GM12865 (cell line): ENCODE data around the gene GPD1L.
"Not testable (repeated sequence)": the region's sequence is repeated elsewhere in the genome, so short reads cannot be mapped to it uniquely, and the experiment has no call there.

Source experiments
- DNase-seq: peaks from one replicate; pipeline ENCODE4 v3.0.0; 2010; ENCODE audit warnings: low read depth
- H3K4me3 ChIP-seq: 2 replicates; pipeline ENCODE4 v1.5.1; 2011; ENCODE audit warnings: mild to moderate bottlenecking, low read depth, low read length, control low read depth
- TF ChIP-seq, protein P1 (sequence below): IDR thresholded peaks from 2 replicates; pipeline ENCODE4 v1.5.1; 2011; ENCODE audit warnings: low read length, control low read depth, low read depth, inconsistent platforms; ENCODE audit not compliant: insufficient read depth; ENCODE audit errors: missing control alignments

GPD1L gene

DNA sequence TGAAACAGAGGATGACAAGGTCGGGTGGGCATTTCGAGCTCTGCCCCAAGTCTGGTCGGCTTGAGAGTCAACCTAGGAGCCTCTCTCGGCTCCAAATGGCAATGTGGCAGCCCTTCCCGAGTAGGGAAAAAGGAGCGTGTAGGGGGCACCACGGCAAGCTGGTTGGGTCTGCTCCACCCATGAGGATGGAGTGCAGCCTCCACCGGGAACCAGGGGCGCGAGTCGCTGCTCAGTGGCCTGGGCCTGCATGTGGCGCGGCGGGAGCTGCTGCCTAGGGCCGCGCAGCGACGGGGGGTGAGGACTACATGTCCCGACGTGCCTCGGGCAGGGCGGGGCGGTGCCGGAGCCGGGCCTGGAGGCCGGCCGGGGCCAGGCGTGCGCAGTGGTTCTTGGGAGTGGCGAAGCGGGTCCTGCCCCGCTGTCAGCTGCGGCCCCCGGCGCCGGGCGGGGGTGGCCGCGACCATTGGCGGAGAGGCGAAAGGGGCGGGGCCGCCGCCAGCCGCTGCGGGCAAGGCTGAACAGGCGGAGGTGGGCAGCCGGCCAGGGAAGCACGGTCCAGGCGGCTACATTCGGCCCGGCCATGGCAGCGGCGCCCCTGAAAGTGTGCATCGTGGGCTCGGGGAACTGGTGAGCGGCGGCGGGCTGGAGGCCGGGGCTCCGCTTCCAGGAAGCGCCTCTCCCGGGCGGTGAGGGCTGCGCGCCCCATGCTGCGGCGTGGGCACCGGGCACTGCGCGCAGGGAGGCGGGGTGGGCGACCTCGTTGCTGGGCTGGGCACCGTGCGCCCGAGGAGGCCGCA lies at the start of gene GPD1L:
Gene GPD1L, plus strand, starts transcription at position 489 of the 797 bp plus-strand sequence. Its CDS starts 92 bp downstream, at position 581.
- DNase-seq: peak; percentile 96
- peak within 1 kb of the TSS; percentile 90 for H3K4me3 ChIP-seq
- TF ChIP-seq, protein P1, sequence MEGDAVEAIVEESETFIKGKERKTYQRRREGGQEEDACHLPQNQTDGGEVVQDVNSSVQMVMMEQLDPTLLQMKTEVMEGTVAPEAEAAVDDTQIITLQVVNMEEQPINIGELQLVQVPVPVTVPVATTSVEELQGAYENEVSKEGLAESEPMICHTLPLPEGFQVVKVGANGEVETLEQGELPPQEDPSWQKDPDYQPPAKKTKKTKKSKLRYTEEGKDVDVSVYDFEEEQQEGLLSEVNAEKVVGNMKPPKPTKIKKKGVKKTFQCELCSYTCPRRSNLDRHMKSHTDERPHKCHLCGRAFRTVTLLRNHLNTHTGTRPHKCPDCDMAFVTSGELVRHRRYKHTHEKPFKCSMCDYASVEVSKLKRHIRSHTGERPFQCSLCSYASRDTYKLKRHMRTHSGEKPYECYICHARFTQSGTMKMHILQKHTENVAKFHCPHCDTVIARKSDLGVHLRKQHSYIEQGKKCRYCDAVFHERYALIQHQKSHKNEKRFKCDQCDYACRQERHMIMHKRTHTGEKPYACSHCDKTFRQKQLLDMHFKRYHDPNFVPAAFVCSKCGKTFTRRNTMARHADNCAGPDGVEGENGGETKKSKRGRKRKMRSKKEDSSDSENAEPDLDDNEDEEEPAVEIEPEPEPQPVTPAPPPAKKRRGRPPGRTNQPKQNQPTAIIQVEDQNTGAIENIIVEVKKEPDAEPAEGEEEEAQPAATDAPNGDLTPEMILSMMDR: no peak

DNA sequence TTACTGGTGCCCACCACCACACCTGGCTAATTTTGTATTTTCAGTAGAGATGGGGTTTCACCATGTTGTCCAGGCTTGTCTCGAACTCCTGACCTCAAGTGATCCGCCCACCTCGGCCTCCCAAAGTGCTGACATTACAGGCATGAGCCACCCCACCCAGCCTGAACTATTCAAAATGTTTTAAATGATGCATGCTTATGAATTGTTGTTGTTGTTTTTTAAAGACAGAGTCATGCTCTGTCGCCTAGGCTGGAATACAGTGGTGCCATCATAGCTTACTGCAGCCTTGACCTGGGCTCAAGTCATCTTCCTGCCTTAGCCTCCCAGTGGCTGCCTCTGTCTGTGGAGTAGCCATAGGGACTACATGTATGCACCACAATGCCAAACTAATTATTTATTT lies 48.0 kb upstream of the GPD1L start:
- DNase-seq, H3K4me3 ChIP-seq: not testable (repeated sequence)

DNA sequence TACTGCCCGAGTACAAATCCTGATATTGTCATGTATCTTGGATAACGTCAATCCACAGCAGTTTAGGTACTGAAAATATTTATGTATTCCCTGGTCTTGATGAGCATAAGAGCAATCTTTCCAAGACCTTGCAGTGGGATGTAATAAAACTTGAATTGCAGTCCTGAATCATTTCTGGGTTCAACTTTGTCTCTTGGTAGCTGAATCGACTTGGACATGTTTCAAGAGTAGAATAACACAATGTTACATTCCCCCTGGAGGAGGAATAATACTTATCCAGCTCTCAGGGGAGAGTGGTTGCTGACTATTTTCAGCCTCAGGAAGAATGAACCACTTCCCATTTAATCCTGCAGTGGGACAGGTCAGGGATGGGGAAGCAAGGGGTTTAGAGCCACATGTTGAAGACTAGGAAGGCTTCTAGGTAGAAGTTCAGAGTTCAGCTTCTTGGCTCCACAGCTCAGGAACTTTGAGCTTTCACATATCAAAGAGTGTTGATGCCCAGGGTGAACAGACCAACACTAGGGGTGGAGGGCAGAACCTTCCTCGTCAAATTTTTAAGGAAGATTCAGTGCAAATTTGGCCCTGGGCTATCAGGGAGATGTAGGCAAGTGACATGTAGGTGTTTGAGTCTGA lies 43.4 kb upstream of the GPD1L start:
- no peak for DNase-seq
- no peak overlapping the region for H3K4me3 ChIP-seq
- TF ChIP-seq, protein P1: no peak

DNA sequence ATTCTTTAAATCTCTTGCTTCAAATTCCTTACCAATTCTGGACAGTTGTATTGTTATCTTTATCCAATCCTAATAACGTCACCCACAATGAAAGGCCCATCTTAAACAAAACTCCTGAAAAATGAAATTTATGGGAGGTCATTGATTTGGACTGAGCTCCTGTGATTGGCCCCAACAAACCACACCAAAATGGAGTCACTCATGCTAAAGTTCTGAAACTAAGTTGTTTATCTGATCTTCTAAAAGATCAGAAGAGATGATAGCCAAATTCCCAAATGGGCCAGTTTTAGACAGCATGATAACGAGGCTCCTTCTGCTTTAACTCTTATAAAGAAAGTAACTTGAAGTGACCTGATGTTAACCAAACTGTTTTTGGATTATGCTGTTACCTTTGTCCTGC lies 39.7 kb upstream of the GPD1L start:
- H3K4me3 ChIP-seq: no peak overlapping the region
- TF ChIP-seq, protein P1: no peak
- no peak for DNase-seq

DNA sequence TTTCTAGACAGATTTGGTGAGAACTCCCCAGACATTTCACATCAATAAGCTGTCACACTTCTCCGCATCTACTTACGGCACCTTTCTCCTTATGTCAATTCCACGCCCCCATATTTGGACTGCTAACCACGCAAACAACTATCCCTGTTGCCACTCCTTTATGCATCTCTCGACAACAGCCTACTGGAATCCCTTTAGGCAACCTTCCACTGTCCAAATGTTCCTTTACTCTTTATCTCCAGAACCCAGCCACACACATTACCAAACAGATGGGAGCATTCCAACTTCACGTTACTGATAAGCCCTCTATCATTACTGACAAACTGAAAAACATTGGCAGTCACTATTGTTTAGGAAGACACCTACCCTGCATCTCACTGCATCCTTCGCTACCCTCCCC lies 32.2 kb upstream of the GPD1L start:
- not testable (repeated sequence) for DNase-seq, H3K4me3 ChIP-seq

DNA sequence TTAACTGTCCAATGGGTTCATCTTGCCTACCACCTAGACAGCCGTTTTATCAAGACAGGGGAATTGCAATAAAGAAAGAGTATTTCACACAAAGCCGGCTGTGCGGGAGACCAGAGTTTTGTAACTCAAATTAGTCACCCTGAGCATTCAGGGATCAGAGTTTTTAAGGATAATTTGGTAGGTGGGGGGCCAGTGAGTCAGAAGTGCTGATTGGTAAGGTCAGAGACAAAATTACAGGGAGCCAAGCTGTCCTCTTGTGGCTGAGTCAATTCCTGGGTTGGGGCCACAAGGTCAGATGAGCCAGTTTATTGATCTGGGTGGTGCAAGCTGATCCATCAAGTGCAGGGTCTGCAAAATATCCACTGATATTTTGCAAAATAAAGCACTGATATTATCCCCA lies 29.9 kb upstream of the GPD1L start:
- no peak overlapping the region for H3K4me3 ChIP-seq
- TF ChIP-seq, protein P1: no peak
- no peak for DNase-seq

DNA sequence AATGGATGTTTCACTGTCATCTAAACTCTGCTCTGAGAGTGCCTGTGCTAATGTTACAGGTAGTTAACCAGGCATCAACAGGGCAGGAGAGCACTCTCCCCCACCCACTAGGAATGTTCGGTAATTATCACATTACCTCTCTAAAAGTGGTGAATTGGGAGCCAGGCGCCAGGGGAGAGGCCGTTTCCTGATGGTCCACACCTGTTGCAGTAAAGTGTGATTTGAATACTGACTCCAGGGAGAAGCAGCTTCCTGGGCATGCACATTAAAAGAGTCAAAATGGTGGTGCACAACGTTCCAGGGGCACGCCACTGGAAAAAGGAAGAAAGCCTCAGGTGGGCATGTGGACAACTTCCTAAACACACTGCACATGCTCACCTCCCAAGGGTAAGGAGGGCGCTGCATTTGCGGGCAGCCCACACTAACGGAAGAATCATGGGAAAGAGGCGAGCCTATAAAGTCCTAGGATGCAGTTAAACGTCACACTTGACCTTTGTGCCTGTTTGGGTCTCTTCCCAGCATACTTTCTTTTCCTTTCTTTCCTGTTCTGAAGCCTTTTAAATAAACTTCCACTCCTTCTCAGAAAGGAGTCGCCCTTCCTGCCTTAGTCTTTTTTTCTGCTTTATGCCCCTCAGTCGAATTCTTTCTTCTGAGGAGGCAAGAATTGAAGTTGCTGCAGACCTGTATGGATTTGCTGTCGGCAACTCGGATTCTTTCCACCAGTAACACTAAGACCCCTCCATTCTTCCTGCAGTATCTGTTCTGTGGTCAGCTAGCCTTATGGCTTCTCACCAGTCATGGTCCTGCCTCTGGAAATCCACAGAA lies 28.9 kb upstream of the GPD1L start:
- H3K4me3 ChIP-seq: no peak overlapping the region
- TF ChIP-seq, protein P1: no peak
- no peak for DNase-seq
